ENCODE measurements around the gene SERHL2. TPM values are rescaled to one million over a fixed set of nuclear protein-coding genes. Genes with fewer than 3 reads are reported as not detected.
"Not testable (repeated sequence)": the region's sequence is repeated elsewhere in the genome, so short reads cannot be mapped to it uniquely, and the experiment has no call there.

Gene SERHL2, protein sequence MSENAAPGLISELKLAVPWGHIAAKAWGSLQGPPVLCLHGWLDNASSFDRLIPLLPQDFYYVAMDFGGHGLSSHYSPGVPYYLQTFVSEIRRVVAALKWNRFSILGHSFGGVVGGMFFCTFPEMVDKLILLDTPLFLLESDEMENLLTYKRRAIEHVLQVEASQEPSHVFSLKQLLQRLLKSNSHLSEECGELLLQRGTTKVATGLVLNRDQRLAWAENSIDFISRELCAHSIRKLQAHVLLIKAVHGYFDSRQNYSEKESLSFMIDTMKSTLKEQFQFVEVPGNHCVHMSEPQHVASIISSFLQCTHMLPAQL
- total RNA-seq = 10 to 100 TPM in 2 of 4 donors, 1 to 10 TPM in 2; 3.3 to 14.2 (median 10.8) TPM

- WGBS, 2 donors = 3% methylated on average over 54 to 64 of the region's 75 CpGs
- no peaks in the 10 kb centered on the region for H3K27me3 ChIP-seq
Measured at GRCh38 chr22:42553475-42554361, at the start of gene SERHL2. Gene SERHL2, plus strand, starts transcription at chr22:42553956. Its CDS starts 65 bp downstream, at chr22:42554021.

GRCh38 chr22:42508327-42508974 is 45.3 kb upstream of the SERHL2 start:
- not testable (repeated sequence) for H3K27me3 ChIP-seq; H3K9me3 ChIP-seq; H3K27ac ChIP-seq; H3K4me3 ChIP-seq; DNase-seq (ENCODE audit: low spot score in 2 of 2); H3K4me1 ChIP-seq
- peaks cover 0 to 21% (median 5%) of the 10 kb centered on the region in 3 donors for H3K36me3 ChIP-seq
- 49 to 55% methylated on average over 8 to 10 of the region's 11 CpGs for WGBS, 2 donors

More at GRCh38 chr22:42553475-42554361, at the start of gene SERHL2:
- H3K27ac ChIP-seq = peak within 1 kb of the TSS in 3 of 4 donors; percentile 33 to 75 (median 50)
- peak within 1 kb of the TSS; percentile 51 to 75 (median 54) for H3K4me3 ChIP-seq
- peaks cover 0 to 18% (median 5%) of the 10 kb centered on the region in 4 donors for H3K4me1 ChIP-seq
- no peaks in the 10 kb centered on the region for H3K9me3 ChIP-seq
- DNase-seq (ENCODE audit: low spot score in 2 of 2) = peak; percentile 77 to 92
- TF ChIP-seq EP300 (IDR thresholded peaks at IDR 0.05) = peak in 1 of 2 donors; percentile 42
- peak in 1 of 2 donors; percentile 47 for TF ChIP-seq POLR2A (IDR thresholded peaks at IDR 0.05)
- TF ChIP-seq, protein P1, sequence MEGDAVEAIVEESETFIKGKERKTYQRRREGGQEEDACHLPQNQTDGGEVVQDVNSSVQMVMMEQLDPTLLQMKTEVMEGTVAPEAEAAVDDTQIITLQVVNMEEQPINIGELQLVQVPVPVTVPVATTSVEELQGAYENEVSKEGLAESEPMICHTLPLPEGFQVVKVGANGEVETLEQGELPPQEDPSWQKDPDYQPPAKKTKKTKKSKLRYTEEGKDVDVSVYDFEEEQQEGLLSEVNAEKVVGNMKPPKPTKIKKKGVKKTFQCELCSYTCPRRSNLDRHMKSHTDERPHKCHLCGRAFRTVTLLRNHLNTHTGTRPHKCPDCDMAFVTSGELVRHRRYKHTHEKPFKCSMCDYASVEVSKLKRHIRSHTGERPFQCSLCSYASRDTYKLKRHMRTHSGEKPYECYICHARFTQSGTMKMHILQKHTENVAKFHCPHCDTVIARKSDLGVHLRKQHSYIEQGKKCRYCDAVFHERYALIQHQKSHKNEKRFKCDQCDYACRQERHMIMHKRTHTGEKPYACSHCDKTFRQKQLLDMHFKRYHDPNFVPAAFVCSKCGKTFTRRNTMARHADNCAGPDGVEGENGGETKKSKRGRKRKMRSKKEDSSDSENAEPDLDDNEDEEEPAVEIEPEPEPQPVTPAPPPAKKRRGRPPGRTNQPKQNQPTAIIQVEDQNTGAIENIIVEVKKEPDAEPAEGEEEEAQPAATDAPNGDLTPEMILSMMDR (IDR thresholded peaks at IDR 0.05) = no peak
- no peaks in the 10 kb centered on the region for H3K36me3 ChIP-seq

DNA sequence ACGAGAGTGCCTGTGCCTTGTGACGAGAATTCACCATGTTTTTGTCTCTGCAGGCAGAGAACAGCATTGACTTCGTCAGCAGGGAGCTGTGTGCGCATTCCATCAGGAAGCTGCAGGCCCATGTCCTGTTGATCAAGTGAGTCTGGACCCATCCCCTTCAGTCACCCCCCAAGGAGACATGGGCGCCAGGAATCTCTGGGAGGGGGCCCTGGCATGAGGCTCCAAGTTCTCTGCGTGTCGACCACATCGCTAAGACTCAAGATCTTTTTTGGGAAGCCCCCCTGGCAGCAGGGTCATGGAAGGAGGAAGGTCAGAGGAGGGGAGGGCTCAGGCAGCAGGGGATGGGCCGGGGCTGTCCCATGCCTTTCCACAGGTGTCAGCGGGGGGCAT is 44.8 kb upstream of the SERHL2 start:
- not testable (repeated sequence) for DNase-seq (ENCODE audit: low spot score in 2 of 2); H3K4me3 ChIP-seq; H3K27me3 ChIP-seq; H3K4me1 ChIP-seq; H3K9me3 ChIP-seq; H3K27ac ChIP-seq
- H3K36me3 ChIP-seq = peaks cover 0 to 25% (median 5%) of the 10 kb centered on the region in 3 donors
- WGBS, 2 donors = 62 to 72% methylated on average over 6 to 7 of the region's 10 CpGs

GRCh38 chr22:42509548-42509947 is 44.2 kb upstream of the SERHL2 start:
- TF ChIP-seq EP300 (IDR thresholded peaks at IDR 0.05) (no peak), POLR2A (IDR thresholded peaks at IDR 0.05) (no peak)
- TF ChIP-seq, protein P1 (IDR thresholded peaks at IDR 0.05) = no peak
- no peaks in the 10 kb centered on the region for H3K9me3 ChIP-seq
- no peak overlapping the region for H3K4me3 ChIP-seq

GRCh38 chr22:42511401-42511891 is 42.3 kb upstream of the SERHL2 start:
- Histone ChIP-seq H3K4me1 (peaks cover 0 to 7% (median 0%) of the 10 kb centered on the region in 4 donors), H3K27ac (no peak overlapping the region), H3K4me3 (no peak overlapping the region), H3K27me3 (no peaks in the 10 kb centered on the region), H3K36me3 (peaks cover 0 to 47% (median 15%) of the 10 kb centered on the region in 3 donors), H3K9me3 (no peaks in the 10 kb centered on the region)
- DNase-seq (ENCODE audit: low spot score in 2 of 2) = no peak
- WGBS, 2 donors = 80% methylated on average over 10 of the region's 10 CpGs
- TF ChIP-seq POLR2A (IDR thresholded peaks at IDR 0.05) (no peak), EP300 (IDR thresholded peaks at IDR 0.05) (no peak)
- TF ChIP-seq, protein P1 (IDR thresholded peaks at IDR 0.05) = no peak

More at GRCh38 chr22:42509548-42509947, 44.2 kb upstream of the SERHL2 start:
- Histone ChIP-seq H3K36me3 (peaks cover 0 to 31% (median 7%) of the 10 kb centered on the region in 3 donors), H3K27me3 (no peaks in the 10 kb centered on the region), H3K27ac (no peak overlapping the region), H3K4me1 (peaks cover 0 to 7% (median 0%) of the 10 kb centered on the region in 4 donors)
- no peak for DNase-seq (ENCODE audit: low spot score in 2 of 2)
- WGBS, 2 donors = 84 to 85% methylated on average over 15 of the region's 15 CpGs

All from tibial nerve (tissue), 4 donors.